ENCODE results near the gene PSMC5.

DNA sequence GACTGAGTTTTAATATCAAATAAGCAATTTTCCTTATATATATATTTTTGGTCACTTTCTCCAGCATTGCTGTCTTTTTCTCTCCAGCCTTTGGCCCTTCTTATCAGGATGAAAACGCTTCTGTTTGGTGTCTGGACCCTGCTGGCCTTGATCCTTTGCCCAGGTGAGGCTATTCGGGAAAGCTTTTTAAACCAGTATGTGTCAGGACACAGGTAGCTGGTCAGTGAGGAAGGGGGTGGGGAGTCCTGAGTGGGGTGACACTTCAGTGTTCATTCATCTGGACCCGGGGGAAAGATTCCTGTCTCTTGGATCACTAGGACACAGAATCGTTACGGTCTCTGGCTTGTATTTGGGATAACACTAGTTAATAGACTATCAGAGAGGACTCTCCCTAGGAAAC, 27.5 kb downstream of the PSMC5 start:
- TF ChIP-seq, protein P1, sequence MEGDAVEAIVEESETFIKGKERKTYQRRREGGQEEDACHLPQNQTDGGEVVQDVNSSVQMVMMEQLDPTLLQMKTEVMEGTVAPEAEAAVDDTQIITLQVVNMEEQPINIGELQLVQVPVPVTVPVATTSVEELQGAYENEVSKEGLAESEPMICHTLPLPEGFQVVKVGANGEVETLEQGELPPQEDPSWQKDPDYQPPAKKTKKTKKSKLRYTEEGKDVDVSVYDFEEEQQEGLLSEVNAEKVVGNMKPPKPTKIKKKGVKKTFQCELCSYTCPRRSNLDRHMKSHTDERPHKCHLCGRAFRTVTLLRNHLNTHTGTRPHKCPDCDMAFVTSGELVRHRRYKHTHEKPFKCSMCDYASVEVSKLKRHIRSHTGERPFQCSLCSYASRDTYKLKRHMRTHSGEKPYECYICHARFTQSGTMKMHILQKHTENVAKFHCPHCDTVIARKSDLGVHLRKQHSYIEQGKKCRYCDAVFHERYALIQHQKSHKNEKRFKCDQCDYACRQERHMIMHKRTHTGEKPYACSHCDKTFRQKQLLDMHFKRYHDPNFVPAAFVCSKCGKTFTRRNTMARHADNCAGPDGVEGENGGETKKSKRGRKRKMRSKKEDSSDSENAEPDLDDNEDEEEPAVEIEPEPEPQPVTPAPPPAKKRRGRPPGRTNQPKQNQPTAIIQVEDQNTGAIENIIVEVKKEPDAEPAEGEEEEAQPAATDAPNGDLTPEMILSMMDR (IDR thresholded peaks at IDR 0.05), result no peak
- TF ChIP-seq EZH2 (IDR thresholded peaks at IDR 0.05), result no peak
- no peak for TF ChIP-seq EZH2phosphoT487 (IDR thresholded peaks at IDR 0.05)
